HepG2 (cell line): ENCODE data around the gene FIBP. TPM values are rescaled to one million over a fixed set of nuclear protein-coding genes. Genes with fewer than 3 reads are reported as not detected.

ENCODE experiments used
- ATF3 ChIP-seq: sonication (generic); formaldehyde crosslinking; IDR thresholded peaks from 2 replicates; pipeline ENCODE4 v1.4.0; 2020; ENCODE audit warnings: missing genetic modification reagents
- DPF2 ChIP-seq: sonication (generic); formaldehyde crosslinking; IDR thresholded peaks from 2 replicates; pipeline ENCODE4 v1.4.0; 2020; ENCODE audit warnings: mild to moderate bottlenecking, low read depth, missing genetic modification reagents, borderline replicate concordance
- GTF3A ChIP-seq: sonication (generic); formaldehyde crosslinking; conservative IDR thresholded peaks from 2 replicates; pipeline ENCODE4 v1.4.0; 2020; ENCODE audit warnings: mild to moderate bottlenecking, missing genetic modification reagents
- HDAC6 ChIP-seq: fragments of 200-600 bp; sonication (generic); IDR thresholded peaks from 2 replicates; pipeline ENCODE4 v1.7.0; 2017; ENCODE audit warnings: mild to moderate bottlenecking, antibody characterized with exemption, low read length, low read depth
- HIVEP1 ChIP-seq: sonication (generic); formaldehyde crosslinking; IDR thresholded peaks from 2 replicates; pipeline ENCODE4 v1.4.0; 2020; ENCODE audit warnings: mild to moderate bottlenecking, missing genetic modification reagents
- HNRNPH1 ChIP-seq: fragments of 200-400 bp; formaldehyde crosslinking; optimal IDR thresholded peaks from 2 replicates; pipeline ENCODE3; 2017; ENCODE audit warnings: mild to moderate bottlenecking, low read depth, low read length
- HOXA5 ChIP-seq: sonication (generic); formaldehyde crosslinking; IDR thresholded peaks from 2 replicates; pipeline ENCODE4 v1.4.0; 2020; ENCODE audit warnings: missing genetic modification reagents
- ISX ChIP-seq: sonication (generic); formaldehyde crosslinking; conservative IDR thresholded peaks from 2 replicates; pipeline ENCODE4 v1.5.0; 2020; ENCODE audit warnings: missing genetic modification reagents
- NFYC ChIP-seq: IDR thresholded peaks from 2 replicates; pipeline ENCODE4 v1.6.1; 2016; ENCODE audit warnings: missing genetic modification reagents, missing compliant biosample characterization
- RAD21 ChIP-seq: fragments of 450-650 bp; formaldehyde crosslinking; IDR thresholded peaks from 2 replicates; pipeline ENCODE4 v1.5.0; 2020; ENCODE audit warnings: mild to moderate bottlenecking
- RAD51 ChIP-seq: fragments of 450-650 bp; IDR thresholded peaks from 2 replicates; pipeline ENCODE4 v1.6.1; 2016; ENCODE audit warnings: borderline replicate concordance
- RORA ChIP-seq: sonication (generic); formaldehyde crosslinking; IDR thresholded peaks from 2 replicates; pipeline ENCODE4 v1.5.0; 2020; ENCODE audit warnings: mild to moderate bottlenecking, missing genetic modification reagents, moderate library complexity
- SALL1 ChIP-seq: sonication (generic); formaldehyde crosslinking; IDR thresholded peaks from 2 replicates; pipeline ENCODE4 v1.8.0; 2022; ENCODE audit warnings: mild to moderate bottlenecking, missing genetic modification reagents
- SAP130 ChIP-seq: IDR thresholded peaks from 2 replicates; pipeline ENCODE4 v1.6.1; 2016; ENCODE audit warnings: low read depth
- SMC3 ChIP-seq: IDR thresholded peaks from 2 replicates; pipeline ENCODE4 v1.6.1; 2011; ENCODE audit warnings: low read length, improper control_type of control experiment
- TOPORS ChIP-seq: sonication (generic); formaldehyde crosslinking; IDR thresholded peaks from 2 replicates; pipeline ENCODE4 v1.8.0; 2023; ENCODE audit warnings: mild to moderate bottlenecking, missing genetic modification reagents
- XBP1 ChIP-seq: sonication (generic); formaldehyde crosslinking; IDR thresholded peaks from 2 replicates; pipeline ENCODE4 v1.5.0; 2020; ENCODE audit warnings: missing genetic modification reagents
- ZBTB1 ChIP-seq: sonication (generic); formaldehyde crosslinking; IDR thresholded peaks from 2 replicates; pipeline ENCODE4 v1.4.0; 2020; ENCODE audit warnings: missing genetic modification reagents, borderline replicate concordance
- ZBTB38 ChIP-seq: sonication (generic); formaldehyde crosslinking; IDR thresholded peaks from 2 replicates; pipeline ENCODE4 v1.5.1; 2020; ENCODE audit warnings: mild to moderate bottlenecking, missing genetic modification reagents
- ZMYM2 ChIP-seq: sonication (generic); formaldehyde crosslinking; IDR thresholded peaks from 2 replicates; pipeline ENCODE4 v1.8.0; 2022; ENCODE audit warnings: mild to moderate bottlenecking, missing genetic modification reagents
- ZNF20 ChIP-seq: sonication (generic); formaldehyde crosslinking; IDR thresholded peaks from 2 replicates; pipeline ENCODE4 v1.4.0; 2020; ENCODE audit warnings: mild to moderate bottlenecking, moderate library complexity, missing genetic modification reagents
- ZNF234 ChIP-seq: sonication (generic); formaldehyde crosslinking; conservative IDR thresholded peaks from 2 replicates; pipeline ENCODE4 v1.5.1; 2020; ENCODE audit warnings: mild to moderate bottlenecking, missing genetic modification reagents
- ZNF558 ChIP-seq: sonication (generic); formaldehyde crosslinking; IDR thresholded peaks from 2 replicates; pipeline ENCODE4 v1.9.0; 2022; ENCODE audit warnings: mild to moderate bottlenecking, missing genetic modification reagents, borderline replicate concordance
- ZNF562 ChIP-seq: sonication (generic); formaldehyde crosslinking; IDR thresholded peaks from 2 replicates; pipeline ENCODE4 v1.8.0; 2022; ENCODE audit warnings: missing genetic modification reagents, borderline replicate concordance
- polyA plus RNA-seq, 8 experiments: library from polyadenylated mRNA; depleted of rRNA in 3 of 8; stranded (reverse) in 7 of 8; unstranded in 1 of 8; fragments of >200 nt; fragmentation: Illumina TruSeq in 4 of 8; extraction: Trizol in 4 of 8; gene quantifications; 2 replicates each; pipeline versions ENCODE4 v1.2.1 to v1.2.3, GENCODE V29; 2011 to 2016; ENCODE audit warnings: low read depth in 4 of 8, missing spikeins in 1 of 8, mixed read lengths in 1 of 8; ENCODE audit not compliant: insufficient read depth in 1 of 8
- total RNA-seq, 5 experiments: library from RNA; depleted of rRNA; stranded (reverse); fragments of >200 nt; fragmentation: Illumina TruSeq; extraction: Trizol; gene quantifications; 2 replicates each; pipeline ENCODE4 v1.2.3, GENCODE V29; 2016; ENCODE audit warnings: low read depth in 1 of 5
- TF ChIP-seq, protein P1 (sequence below): sonication (generic); formaldehyde crosslinking; IDR thresholded peaks from 2 replicates; pipeline ENCODE4 v1.4.0; 2020; ENCODE audit warnings: mild to moderate bottlenecking, missing genetic modification reagents
- TF ChIP-seq, protein P2 (sequence below): IDR thresholded peaks from 2 replicates; pipeline ENCODE4 v1.6.1; 2016; ENCODE audit warnings: missing biosample characterization, missing genetic modification reagents, low read depth
- TF ChIP-seq, protein P3 (sequence below): sonication (generic); formaldehyde crosslinking; conservative IDR thresholded peaks from 2 replicates; pipeline ENCODE4 v1.8.0; 2022; ENCODE audit warnings: low read depth, missing genetic modification reagents

Gene FIBP
- total and polyA plus RNA-seq, 2 of the 13 experiments (the other 11 are each of a cell fraction or from before 2014, with no cell fraction given) = 42.9 to 62.1 TPM

DNA sequence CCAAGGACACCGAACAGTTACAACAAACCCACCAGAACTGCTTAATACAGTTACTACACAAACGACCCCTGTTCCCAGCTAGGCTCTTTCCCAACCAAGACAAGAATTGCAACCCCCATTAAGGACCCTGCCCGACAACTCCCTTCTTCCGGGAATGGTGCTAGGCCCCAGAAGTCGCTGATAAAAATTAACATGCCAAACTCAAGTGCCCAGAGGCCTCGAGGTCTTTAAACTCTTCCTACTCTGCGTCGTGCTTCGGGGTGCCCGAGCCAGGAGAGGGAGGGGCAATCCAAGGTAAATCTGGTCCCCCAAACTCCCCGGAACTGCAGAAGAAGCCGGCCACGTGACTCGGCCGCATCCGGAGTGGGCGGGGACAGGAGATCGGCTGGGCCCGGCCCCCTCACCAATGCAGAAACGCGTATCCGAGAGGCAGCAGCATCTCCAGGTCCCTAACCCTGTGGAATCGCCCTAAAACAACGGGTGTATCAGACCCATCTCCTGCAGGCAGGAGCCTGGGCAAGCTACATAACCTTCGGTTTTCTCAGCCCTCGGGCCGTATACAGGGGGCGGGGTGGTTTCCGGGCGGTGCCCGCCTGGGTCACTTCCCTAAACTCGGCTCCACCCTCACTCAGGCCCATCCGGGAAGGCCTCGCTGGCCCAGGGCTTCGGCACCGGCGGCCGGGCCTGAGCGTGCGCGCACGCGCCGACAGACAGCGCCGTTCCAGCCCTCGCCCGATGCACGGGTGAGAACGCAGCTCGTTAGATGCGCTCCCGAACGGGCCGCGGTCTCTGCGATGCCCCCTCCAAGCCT, 31.4 kb downstream of the FIBP start (continued):
- TF ChIP-seq, protein P1, sequence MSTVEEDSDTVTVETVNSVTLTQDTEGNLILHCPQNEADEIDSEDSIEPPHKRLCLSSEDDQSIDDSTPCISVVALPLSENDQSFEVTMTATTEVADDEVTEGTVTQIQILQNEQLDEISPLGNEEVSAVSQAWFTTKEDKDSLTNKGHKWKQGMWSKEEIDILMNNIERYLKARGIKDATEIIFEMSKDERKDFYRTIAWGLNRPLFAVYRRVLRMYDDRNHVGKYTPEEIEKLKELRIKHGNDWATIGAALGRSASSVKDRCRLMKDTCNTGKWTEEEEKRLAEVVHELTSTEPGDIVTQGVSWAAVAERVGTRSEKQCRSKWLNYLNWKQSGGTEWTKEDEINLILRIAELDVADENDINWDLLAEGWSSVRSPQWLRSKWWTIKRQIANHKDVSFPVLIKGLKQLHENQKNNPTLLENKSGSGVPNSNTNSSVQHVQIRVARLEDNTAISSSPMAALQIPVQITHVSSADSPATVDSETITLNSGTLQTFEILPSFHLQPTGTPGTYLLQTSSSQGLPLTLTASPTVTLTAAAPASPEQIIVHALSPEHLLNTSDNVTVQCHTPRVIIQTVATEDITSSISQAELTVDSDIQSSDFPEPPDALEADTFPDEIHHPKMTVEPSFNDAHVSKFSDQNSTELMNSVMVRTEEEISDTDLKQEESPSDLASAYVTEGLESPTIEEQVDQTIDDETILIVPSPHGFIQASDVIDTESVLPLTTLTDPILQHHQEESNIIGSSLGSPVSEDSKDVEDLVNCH = no peak
- TF ChIP-seq DPF2 (no peak), ISX (CRISPR knock-in tag) (no peak), ZMYM2 (CRISPR knock-in tag) (no peak), NFYC (CRISPR knock-in tag) (no peak), TOPORS (CRISPR knock-in tag) (no peak), ZNF558 (CRISPR knock-in tag) (no peak), ZNF20 (no peak), SAP130 (CRISPR knock-in tag) (peak; percentile 86), RAD51 (peak; percentile 72), HNRNPH1 (no peak), ZBTB1 (no peak), SMC3 (no peak), SALL1 (peak; percentile 20; the same call in 1 of the 2 replicates), ATF3 (CRISPR knock-in tag) (no peak), ZNF562 (CRISPR knock-in tag) (no peak), HOXA5 (CRISPR knock-in tag) (0 out of 2 replicates have a peak, but pooled peaks have one; percentile 40), RORA (CRISPR knock-in tag) (no peak), HIVEP1 (CRISPR knock-in tag) (peak; percentile 17; the same call in 1 of the 2 replicates), XBP1 (CRISPR knock-in tag) (no peak), ZBTB38 (CRISPR knock-in tag) (no peak), HDAC6 (no peak), ZNF234 (CRISPR knock-in tag) (no peak), RAD21 (no peak), GTF3A (no peak)
- TF ChIP-seq, protein P2, sequence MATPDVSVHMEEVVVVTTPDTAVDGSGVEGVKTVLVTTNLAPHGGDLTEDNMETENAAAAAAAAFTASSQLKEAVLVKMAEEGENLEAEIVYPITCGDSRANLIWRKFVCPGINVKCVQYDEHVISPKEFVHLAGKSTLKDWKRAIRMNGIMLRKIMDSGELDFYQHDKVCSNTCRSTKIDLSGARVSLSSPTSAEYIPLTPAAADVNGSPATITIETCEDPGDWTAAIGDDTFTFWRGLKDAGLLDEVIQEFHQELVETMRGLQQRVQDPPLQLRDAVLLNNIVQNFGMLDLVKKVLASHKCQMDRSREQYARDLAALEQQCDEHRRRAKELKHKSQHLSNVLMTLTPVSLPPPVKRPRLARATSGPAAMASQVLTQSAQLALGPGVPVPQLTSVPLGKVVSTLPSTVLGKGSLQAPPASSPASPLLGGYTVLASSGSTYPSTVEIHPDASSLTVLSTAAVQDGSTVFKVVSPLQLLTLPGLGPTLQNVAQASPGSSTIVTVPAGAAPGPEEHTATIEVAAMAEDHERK = no peak
- TF ChIP-seq, protein P3, sequence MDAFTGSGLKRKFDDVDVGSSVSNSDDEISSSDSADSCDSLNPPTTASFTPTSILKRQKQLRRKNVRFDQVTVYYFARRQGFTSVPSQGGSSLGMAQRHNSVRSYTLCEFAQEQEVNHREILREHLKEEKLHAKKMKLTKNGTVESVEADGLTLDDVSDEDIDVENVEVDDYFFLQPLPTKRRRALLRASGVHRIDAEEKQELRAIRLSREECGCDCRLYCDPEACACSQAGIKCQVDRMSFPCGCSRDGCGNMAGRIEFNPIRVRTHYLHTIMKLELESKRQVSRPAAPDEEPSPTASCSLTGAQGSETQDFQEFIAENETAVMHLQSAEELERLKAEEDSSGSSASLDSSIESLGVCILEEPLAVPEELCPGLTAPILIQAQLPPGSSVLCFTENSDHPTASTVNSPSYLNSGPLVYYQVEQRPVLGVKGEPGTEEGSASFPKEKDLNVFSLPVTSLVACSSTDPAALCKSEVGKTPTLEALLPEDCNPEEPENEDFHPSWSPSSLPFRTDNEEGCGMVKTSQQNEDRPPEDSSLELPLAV = no peak
